Measurements from ENCODE around the gene XPC.

- TF ChIP-seq CTCF (IDR thresholded peaks at IDR 0.05; ENCODE audit: poor library complexity) (no peak), EZH2 (IDR thresholded peaks at IDR 0.05; ENCODE audit: borderline replicate concordance) (no peak), EZH2phosphoT487 (IDR thresholded peaks at IDR 0.05; ENCODE audit: low read depth, severe bottlenecking, unreplicated experiment) (no peak)
Measured at GRCh38 chr3:14188041-14188754, 9.8 kb upstream of the XPC start.

All from hepatocyte (in vitro differentiated cells).